ENCODE measurements around the gene ZNF311. TPM values are rescaled to one million over a fixed set of nuclear protein-coding genes. Genes with fewer than 3 reads are reported as not detected.

The ZNF311 gene
- total and polyA plus RNA-seq, 9 of the 15 experiments (the other 6 are each of a cell fraction or from before 2014, with no cell fraction given): 5.1 to 10.0 (median 7.5) TPM

GRCh38 chr6:29005183-29005885, at the start of gene ZNF311 (continued):
- TF ChIP-seq KLF6 (CRISPR knock-in tag; IDR thresholded peaks at IDR 0.05; ENCODE audit: borderline replicate concordance): 0 out of 2 replicates have a peak, but pooled peaks have one; percentile 29
- TF ChIP-seq SIN3B (IDR thresholded peaks at IDR 0.05; ENCODE audit: low read depth): peak; percentile 65; the same call in 1 of the 2 replicates
- 0 out of 2 replicates have a peak, but pooled peaks have one; percentile 46 for TF ChIP-seq ZZZ3 (IDR thresholded peaks at IDR 0.05)
- TF ChIP-seq, protein P1, sequence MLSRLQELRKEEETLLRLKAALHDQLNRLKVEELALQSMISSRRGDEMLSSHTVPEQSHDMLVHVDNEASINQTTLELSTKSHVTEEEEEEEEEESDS (CRISPR knock-in tag; IDR thresholded peaks at IDR 0.05): no peak
- TF ChIP-seq POLR2H (tag; IDR thresholded peaks at IDR 0.05; ENCODE audit: low read depth): peak; percentile 95
- TF ChIP-seq ZNF146 (CRISPR knock-in tag; IDR thresholded peaks at IDR 0.05; ENCODE audit: unreplicated experiment): no peak
- TF ChIP-seq ZNF584 (CRISPR knock-in tag; IDR thresholded peaks at IDR 0.05; ENCODE audit: low read depth): no peak
- TF ChIP-seq ATF1 (CRISPR knock-in tag; IDR thresholded peaks at IDR 0.05): no peak
- TF ChIP-seq ATF1 (tag; IDR thresholded peaks at IDR 0.05): peak; percentile 84
- no peak for TF ChIP-seq REST (IDR thresholded peaks at IDR 0.05; ENCODE audit: borderline replicate concordance)
- TF ChIP-seq REST (CRISPR knock-in tag; IDR thresholded peaks at IDR 0.05; ENCODE audit: low read depth): 0 out of 2 replicates have a peak, but pooled peaks have one; percentile 23
- TF ChIP-seq TRIM24 (IDR thresholded peaks at IDR 0.05): peak in 1 of 2 experiments; percentile 66; a peak in 1 of 4 replicates
- 0 out of 2 replicates have a peak, but pooled peaks have one; percentile 56 for TF ChIP-seq ZBED1 (IDR thresholded peaks at IDR 0.05)
- TF ChIP-seq LEF1 (IDR thresholded peaks at IDR 0.05): peak; percentile 20; the same call in 1 of the 2 replicates
- peak; percentile 73; the same call in 1 of the 2 replicates for TF ChIP-seq ELF2 (CRISPR knock-in tag; IDR thresholded peaks at IDR 0.05)
- 0 out of 2 replicates have a peak, but pooled peaks have one; percentile 22 for TF ChIP-seq ZNF583 (CRISPR knock-in tag; IDR thresholded peaks at IDR 0.05)
- peak; percentile 80; the same call in 1 of the 2 replicates for TF ChIP-seq PML (IDR thresholded peaks at IDR 0.05; ENCODE audit: low read length)
- peak; percentile 91 for TF ChIP-seq E2F3 (CRISPR knock-in tag; IDR thresholded peaks at IDR 0.05)
- TF ChIP-seq, protein P2, sequence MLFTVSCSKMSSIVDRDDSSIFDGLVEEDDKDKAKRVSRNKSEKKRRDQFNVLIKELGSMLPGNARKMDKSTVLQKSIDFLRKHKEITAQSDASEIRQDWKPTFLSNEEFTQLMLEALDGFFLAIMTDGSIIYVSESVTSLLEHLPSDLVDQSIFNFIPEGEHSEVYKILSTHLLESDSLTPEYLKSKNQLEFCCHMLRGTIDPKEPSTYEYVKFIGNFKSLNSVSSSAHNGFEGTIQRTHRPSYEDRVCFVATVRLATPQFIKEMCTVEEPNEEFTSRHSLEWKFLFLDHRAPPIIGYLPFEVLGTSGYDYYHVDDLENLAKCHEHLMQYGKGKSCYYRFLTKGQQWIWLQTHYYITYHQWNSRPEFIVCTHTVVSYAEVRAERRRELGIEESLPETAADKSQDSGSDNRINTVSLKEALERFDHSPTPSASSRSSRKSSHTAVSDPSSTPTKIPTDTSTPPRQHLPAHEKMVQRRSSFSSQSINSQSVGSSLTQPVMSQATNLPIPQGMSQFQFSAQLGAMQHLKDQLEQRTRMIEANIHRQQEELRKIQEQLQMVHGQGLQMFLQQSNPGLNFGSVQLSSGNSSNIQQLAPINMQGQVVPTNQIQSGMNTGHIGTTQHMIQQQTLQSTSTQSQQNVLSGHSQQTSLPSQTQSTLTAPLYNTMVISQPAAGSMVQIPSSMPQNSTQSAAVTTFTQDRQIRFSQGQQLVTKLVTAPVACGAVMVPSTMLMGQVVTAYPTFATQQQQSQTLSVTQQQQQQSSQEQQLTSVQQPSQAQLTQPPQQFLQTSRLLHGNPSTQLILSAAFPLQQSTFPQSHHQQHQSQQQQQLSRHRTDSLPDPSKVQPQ (CRISPR knock-in tag; IDR thresholded peaks at IDR 0.05; ENCODE audit: borderline replicate concordance): no peak
- TF ChIP-seq PURB (CRISPR knock-in tag; IDR thresholded peaks at IDR 0.05; ENCODE audit: low read depth): no peak
